Prostate gland (tissue), 2 donors: ENCODE results near the gene MGME1. TPM values are rescaled to one million over a fixed set of nuclear protein-coding genes. Genes with fewer than 3 reads are reported as not detected.

ENCODE experiments used
- DNase-seq: peaks from one replicate; pipeline ENCODE4 v3.0.0-alpha.2; 2019; ENCODE audit warnings: low spot score
- H3K27ac ChIP-seq, 2 donors: fragments of 200-600 bp; sonication (generic); 2 replicates each; pipeline ENCODE4 v1.5.1; 2017 to 2019
- H3K27me3 ChIP-seq: fragments of 200-600 bp; sonication (generic); replicated peaks from 2 replicates; pipeline ENCODE4 v1.5.1; 2019; ENCODE audit not compliant: insufficient read depth
- H3K36me3 ChIP-seq, 2 donors: fragments of 200-600 bp; sonication (generic); 1 replicate in 1 of 2; 2 replicates in 1 of 2; pipeline versions ENCODE4 v1.5.1 to v1.8.1; 2017 to 2019
- H3K4me1 ChIP-seq: fragments of 200-600 bp; sonication (generic); replicated peaks from 2 replicates; pipeline ENCODE4 v1.5.1; 2019
- H3K4me3 ChIP-seq, 2 donors: fragments of 200-600 bp; sonication (generic); 2 replicates each; pipeline ENCODE4 v1.5.1; 2017 to 2019
- H3K9me3 ChIP-seq: fragments of 200-600 bp; sonication (generic); 2 replicates; pipeline ENCODE4 v1.5.1; 2017
- POLR2A ChIP-seq: fragments of 450-650 bp; IDR thresholded peaks from one replicate; pipeline ENCODE4 v1.6.1; 2016; ENCODE audit warnings: antibody characterized with exemption, mild to moderate bottlenecking
- POLR2AphosphoS5 ChIP-seq: sonication (generic); formaldehyde crosslinking; IDR thresholded peaks from one replicate; pipeline ENCODE4 v1.6.1; 2017; ENCODE audit warnings: antibody characterized with exemption
- WGBS: methylation state at CpG from one replicate; pipeline ENCODE4 v1.1.5; 2018; 5-methylcytosine and 5-hydroxymethylcytosine counted together
- intact Hi-C: fragments of 100-400 bp; cut with DNase I; formaldehyde crosslinking; loops from one replicate; pipeline ENCODE4 v1.14.2; 2022
- total RNA-seq, 2 donors: library from RNA; depleted of rRNA; stranded (reverse); fragments of >200 nt; gene quantifications; one replicate each; pipeline ENCODE4 v1.1.0, GENCODE V29; 2016
- TF ChIP-seq, protein P1 (sequence below), 4 experiments: fragments of 200-600 bp in 2 of 4; fragments of 450-650 bp in 2 of 4; sonication (generic) in 2 of 4; IDR thresholded peaks; 1 replicate in 3 of 4; 2 replicates in 1 of 4; pipeline ENCODE4 v1.5.1; 2016 to 2019; ENCODE audit warnings: antibody characterized with exemption in 4 of 4, mild to moderate bottlenecking in 2 of 4, moderate library complexity in 2 of 4

Gene MGME1
- total RNA-seq, 2 donors from 2014 or later = 11.1 to 15.5 TPM

DNA sequence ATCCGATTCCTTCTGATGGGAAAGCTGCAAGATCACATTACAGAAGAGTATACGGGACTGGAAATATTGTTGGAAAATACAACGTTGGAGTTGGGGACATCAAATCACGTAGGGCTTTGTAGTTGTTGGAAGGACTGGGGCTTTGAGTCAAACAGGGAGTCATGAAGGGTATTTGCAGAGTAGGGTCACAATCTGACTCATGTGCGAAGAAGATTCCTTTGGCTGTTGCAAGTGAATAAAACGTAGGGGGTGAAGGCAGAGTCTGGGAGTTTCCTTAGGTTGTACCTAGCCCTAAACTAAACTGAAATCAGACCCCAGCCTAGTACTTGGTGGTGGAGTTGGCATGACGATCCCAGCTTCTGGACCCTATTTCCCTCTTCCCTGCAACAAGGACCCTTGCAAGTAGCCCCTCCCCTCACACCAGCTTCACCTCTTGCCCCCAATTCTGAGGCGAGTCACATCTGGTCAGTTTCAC, 32.5 kb upstream of the MGME1 start:
- Histone ChIP-seq H3K4me1 (no peaks in the 10 kb centered on the region), H3K27me3 (no peaks in the 10 kb centered on the region), H3K4me3 (no peak overlapping the region), H3K9me3 (no peaks in the 10 kb centered on the region), H3K36me3 (no peaks in the 10 kb centered on the region), H3K27ac (peak overlapping the region; percentile 9 to 33)
- intact Hi-C loops = loop anchor here (5.0 kb wide), 2 partner anchors 39 to 434 kb away; no protein-coding TSS in a partner anchor
- no peak for TF ChIP-seq POLR2AphosphoS5
- TF ChIP-seq, protein P1, sequence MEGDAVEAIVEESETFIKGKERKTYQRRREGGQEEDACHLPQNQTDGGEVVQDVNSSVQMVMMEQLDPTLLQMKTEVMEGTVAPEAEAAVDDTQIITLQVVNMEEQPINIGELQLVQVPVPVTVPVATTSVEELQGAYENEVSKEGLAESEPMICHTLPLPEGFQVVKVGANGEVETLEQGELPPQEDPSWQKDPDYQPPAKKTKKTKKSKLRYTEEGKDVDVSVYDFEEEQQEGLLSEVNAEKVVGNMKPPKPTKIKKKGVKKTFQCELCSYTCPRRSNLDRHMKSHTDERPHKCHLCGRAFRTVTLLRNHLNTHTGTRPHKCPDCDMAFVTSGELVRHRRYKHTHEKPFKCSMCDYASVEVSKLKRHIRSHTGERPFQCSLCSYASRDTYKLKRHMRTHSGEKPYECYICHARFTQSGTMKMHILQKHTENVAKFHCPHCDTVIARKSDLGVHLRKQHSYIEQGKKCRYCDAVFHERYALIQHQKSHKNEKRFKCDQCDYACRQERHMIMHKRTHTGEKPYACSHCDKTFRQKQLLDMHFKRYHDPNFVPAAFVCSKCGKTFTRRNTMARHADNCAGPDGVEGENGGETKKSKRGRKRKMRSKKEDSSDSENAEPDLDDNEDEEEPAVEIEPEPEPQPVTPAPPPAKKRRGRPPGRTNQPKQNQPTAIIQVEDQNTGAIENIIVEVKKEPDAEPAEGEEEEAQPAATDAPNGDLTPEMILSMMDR (IDR thresholded peaks at IDR 0.05) = no peak
- no peak for DNase-seq
- 56% methylated on average over 8 of the region's 8 CpGs for WGBS

DNA sequence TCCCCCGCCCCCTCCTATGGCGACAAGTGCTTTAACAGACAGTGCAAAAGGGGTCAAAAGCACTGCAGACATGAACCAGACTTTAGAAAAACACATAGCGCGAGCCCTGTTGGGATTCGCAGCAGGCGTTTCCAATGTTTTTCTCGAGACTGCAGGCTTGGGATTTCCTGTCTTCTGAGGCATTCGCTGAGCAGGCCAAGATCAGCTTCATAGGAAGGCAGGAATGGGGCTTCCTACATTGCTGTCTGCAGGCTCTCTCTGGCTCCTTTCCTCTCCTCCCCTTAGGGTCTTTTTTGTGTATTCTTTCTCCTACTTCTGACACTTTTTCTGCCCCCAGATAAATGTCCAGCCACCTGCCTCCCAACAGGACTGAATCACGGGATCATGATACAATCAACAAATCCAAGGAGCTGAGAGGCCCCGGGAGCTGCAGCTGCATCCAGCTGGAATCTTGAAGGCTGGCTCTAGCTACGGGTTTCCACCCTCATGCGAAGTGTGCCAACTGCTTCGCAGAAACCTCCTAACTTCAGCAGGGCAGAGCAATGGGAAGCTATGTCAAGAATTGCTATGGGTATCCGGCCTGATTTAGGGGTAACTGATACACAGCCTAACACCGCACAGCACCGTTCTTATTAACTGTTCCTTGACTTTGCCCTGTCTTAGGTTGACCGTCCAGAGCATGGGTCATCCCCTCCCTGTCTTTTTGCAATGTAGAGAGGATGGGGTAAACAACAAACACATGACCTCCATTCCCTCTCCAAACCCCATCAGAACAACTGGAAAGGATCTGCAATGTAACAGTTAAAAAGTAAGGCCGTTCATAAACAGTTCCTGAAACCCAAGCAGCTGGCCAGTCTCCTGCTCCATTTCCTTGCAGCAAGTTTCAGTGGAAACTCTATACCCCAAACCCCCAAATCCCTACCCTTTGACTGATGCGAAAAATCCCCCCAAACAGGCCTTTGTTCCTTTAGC, 31.8 kb upstream of the MGME1 start:
- Histone ChIP-seq H3K36me3 (no peaks in the 10 kb centered on the region), H3K4me3 (no peak overlapping the region), H3K27me3 (no peaks in the 10 kb centered on the region), H3K4me1 (no peaks in the 10 kb centered on the region), H3K9me3 (no peaks in the 10 kb centered on the region), H3K27ac (peak overlapping the region; percentile 9 to 33)
- DNase-seq = peak; percentile 19
- intact Hi-C loops = loop anchor here (5.0 kb wide), 2 partner anchors 40 to 435 kb away; no protein-coding TSS in a partner anchor
- TF ChIP-seq POLR2A = no peak
- no peak for TF ChIP-seq POLR2AphosphoS5
- TF ChIP-seq, protein P1 (IDR thresholded peaks at IDR 0.05) = no peak
- 30% methylated on average over 19 of the region's 19 CpGs for WGBS

DNA sequence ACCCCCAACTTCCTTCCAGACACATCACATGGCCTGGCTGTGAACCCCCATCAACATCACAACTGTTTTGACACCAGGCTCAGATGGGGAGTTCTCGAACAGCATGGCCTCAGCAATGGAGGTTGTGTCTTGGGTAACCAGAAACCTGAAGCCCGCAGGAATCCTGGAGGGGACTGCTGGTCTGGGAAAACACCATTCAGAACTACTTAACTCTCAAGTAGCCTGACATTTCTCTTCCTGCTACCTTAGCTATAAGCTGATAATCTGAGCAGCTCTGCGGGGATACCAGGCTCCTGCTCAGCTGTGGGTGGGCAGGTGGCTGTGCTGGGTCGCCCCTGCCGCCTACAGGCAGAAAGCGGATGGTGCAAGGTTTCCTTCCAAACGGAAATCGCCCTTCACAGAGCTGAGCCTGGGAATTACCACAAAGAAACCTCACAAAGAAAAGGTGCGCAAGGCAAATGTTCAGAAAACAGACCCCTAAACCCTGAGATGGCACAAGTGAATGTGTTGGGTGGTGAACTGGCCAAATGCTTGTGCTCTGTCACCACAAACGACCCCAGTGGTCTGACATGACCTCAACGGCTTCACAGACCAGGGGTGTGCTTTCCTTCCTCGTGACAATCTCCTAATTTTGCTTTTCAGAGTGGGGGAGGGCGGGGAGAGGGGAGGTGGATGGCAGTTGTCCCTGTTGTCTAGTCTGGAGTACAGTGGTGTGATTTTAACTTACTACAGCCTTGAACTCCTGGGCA, 29.8 kb upstream of the MGME1 start:
- TF ChIP-seq POLR2AphosphoS5 (peak; percentile 36), POLR2A (no peak)
- TF ChIP-seq, protein P1 (IDR thresholded peaks at IDR 0.05) = peak; percentile 49 to 83 (median 74)
- Histone ChIP-seq H3K4me1 (no peaks in the 10 kb centered on the region), H3K36me3 (no peaks in the 10 kb centered on the region), H3K27me3 (no peaks in the 10 kb centered on the region), H3K4me3 (no peak overlapping the region), H3K9me3 (no peaks in the 10 kb centered on the region), H3K27ac (no peak overlapping the region)
- peak; percentile 55 for DNase-seq
- intact Hi-C loops = loop anchor here (2.0 to 5.0 kb wide), 3 partner anchors 42 to 437 kb away; no protein-coding TSS in a partner anchor
- WGBS = 24% methylated on average over 13 of the region's 13 CpGs

DNA sequence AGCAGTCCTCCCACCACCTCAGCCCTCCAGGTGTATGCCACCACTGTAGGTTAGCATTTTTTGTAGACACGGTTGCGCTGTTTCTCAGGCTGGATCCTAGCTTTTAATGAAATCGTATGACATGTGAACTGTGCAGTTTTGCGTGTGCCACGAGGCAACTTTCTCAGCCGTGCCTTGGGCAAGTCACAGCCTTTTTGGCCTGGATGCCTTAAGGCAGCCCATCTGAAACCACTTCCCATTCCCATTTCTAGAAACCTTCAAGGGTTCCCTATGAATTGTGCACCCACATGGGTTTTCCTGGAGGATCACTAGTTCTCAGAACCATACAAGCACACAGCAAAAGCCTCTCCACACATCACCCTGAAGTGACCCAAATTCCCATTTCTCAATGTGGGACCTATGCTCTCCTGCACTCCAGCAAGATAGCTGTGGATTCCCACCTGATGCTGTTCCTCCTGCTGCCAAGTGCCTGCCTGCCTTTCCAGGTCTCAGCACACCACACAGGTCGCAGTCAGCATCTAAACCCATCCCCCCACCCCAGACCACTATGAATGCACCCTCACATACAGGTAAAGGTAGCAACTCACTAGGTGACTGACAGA, 29.1 kb upstream of the MGME1 start:
- Histone ChIP-seq H3K9me3 (no peaks in the 10 kb centered on the region), H3K4me1 (no peaks in the 10 kb centered on the region), H3K27ac (no peak overlapping the region), H3K27me3 (no peaks in the 10 kb centered on the region), H3K36me3 (no peaks in the 10 kb centered on the region), H3K4me3 (no peak overlapping the region)
- TF ChIP-seq, protein P1 (IDR thresholded peaks at IDR 0.05) = no peak
- no peak for TF ChIP-seq POLR2AphosphoS5
- TF ChIP-seq POLR2A = no peak
- no peak for DNase-seq
- intact Hi-C loops = loop anchor here (2.0 to 5.0 kb wide), 3 partner anchors 42 to 437 kb away; no protein-coding TSS in a partner anchor
- 62% methylated on average over 7 of the region's 7 CpGs for WGBS
